Keratinocyte (primary cell): ENCODE measurements around the gene GFAP.

Experiments used
- CTCF ChIP-seq, 3 experiments: IDR thresholded peaks in 1 of 3; conservative IDR thresholded peaks in 1 of 3; optimal IDR thresholded peaks in 1 of 3; 2 replicates in 2 of 3; 3 replicates in 1 of 3; pipeline versions ENCODE3 to v1.5.1; 2011; ENCODE audit warnings: low read length in 3 of 3, mild to moderate bottlenecking in 3 of 3, moderate library complexity in 2 of 3, control low read depth in 1 of 3, inconsistent platforms in 1 of 3; ENCODE audit not compliant: insufficient read depth in 2 of 3; ENCODE audit errors: extremely low read depth in 1 of 3
- EZH2 ChIP-seq: IDR thresholded peaks from one replicate; pipeline ENCODE4 v1.6.1; 2012; ENCODE audit warnings: inconsistent platforms, mild to moderate bottlenecking, low read length, moderate library complexity

DNA sequence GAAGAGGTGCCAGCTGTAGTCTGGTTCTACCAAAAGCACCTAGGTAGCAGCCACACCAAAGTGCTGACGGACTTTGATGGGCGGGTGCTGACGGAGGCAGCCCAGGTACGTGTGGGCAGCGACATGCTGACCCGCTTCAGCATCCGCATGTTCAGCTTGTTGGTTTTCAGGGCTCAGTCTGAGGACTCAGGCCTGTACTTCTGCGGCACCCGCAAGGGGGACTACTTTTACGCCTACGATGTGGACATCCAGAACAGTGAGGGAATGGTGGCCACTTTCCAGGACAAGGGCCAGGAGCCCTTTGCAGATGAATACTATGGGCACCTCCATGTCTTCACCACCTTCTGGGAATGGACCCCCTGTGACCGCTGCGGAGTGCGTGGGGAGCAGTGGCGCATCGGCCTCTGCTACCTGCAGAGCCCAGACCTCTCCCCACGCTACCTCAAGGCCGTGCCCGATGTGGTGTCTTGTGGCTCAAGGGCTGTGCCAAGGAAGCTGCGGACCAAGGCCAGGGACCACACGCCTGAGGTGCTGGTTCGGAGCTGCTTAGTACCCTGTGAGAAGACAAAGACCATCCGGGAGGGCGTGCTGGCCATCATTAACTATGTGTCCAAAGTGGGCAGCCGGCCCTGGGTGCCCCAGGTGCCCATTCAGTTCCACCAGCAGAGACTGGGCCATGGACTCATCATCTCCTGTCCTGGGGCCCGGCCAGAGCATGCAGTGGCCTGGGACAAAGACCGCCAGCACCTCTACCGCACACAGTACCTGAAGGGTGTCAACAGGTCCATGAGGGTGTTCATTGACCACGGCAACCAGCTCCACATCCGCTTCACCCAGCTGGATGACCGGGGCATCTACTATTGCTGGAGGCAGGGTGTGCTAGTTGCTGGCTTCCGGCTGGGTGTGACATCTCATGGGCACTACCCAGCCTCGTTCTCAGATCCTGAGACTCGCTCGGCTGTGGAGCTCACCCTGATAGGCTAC, 11.0 kb downstream of the GFAP start:
- TF ChIP-seq CTCF (optimal IDR thresholded peaks at IDR 0.05 in 1 of 3, IDR thresholded peaks at IDR 0.05 in 1 of 3, conservative IDR thresholded peaks at IDR 0.05 in 1 of 3; ENCODE audit: extremely low read depth in 1 of 3, insufficient read depth in 2 of 3, low read length in 3 of 3) (no peak), EZH2 (no peak)
